ENCODE results near the gene ANKRD65. TPM values are rescaled to one million over a fixed set of nuclear protein-coding genes. Genes with fewer than 3 reads are reported as not detected.
"Not testable (repeated sequence)": the region's sequence is repeated elsewhere in the genome, so short reads cannot be mapped to it uniquely, and the experiment has no call there.

ANKRD65 gene
- total RNA-seq, 1 donor from 2014 or later = 0.64 TPM

DNA sequence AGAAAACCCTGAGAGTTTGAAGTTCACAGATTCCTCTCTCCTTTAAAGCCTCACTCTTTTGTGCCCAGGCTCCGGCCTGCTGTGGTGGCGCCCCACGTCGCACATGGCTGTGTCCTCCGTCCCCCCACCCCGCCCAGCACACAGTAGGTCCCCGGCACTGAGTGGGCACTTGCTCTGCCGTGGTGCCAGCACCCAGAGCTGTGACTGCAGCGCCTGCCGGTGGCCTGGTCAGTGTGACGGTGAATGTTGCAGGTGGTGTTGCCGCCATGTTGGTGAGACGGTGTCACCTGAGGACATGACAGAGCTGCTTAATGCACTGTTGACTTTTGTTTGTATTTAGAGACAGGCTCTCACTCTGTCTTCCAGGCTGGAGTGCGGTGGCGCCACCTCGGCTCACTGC is 31.8 kb upstream of the ANKRD65 start:
- Histone ChIP-seq H3K9ac (ENCODE audit: low read length) (no peak overlapping the region), H3K9me3 (ENCODE audit: insufficient read depth, low read depth, low read length) (no peaks in the 10 kb centered on the region), H4K20me1 (ENCODE audit: insufficient read depth, low read length) (no peaks in the 10 kb centered on the region), H3K79me2 (ENCODE audit: insufficient read depth, low read length) (no peaks in the 10 kb centered on the region), H3K27me3 (ENCODE audit: insufficient read depth, low read length) (no peaks in the 10 kb centered on the region), H3K27ac (ENCODE audit: low read depth, low read length) (no peak overlapping the region), H3K36me3 (ENCODE audit: insufficient read depth, low read length) (no peaks in the 10 kb centered on the region), H3K4me1 (ENCODE audit: insufficient read depth, low read length) (no peaks in the 10 kb centered on the region), H3K4me3 (ENCODE audit: insufficient read depth, low read depth, low read length) (no peak overlapping the region), H3K4me2 (ENCODE audit: low read length) (no peak overlapping the region), H2AFZ (ENCODE audit: low read depth, low read length) (no peak overlapping the region)
- DNase-seq (ENCODE audit: low read depth) = no peak
- Mint-ChIP-seq H3K27me3 (ENCODE audit: low read depth, unreplicated experiment) (peaks cover 19% of the 10 kb centered on the region), H3K36me3 (ENCODE audit: low read depth, unreplicated experiment) (no peaks in the 10 kb centered on the region), H3K4me1 (ENCODE audit: low read depth, unreplicated experiment) (no peaks in the 10 kb centered on the region), H3K27ac (ENCODE audit: unreplicated experiment) (no peak overlapping the region), H3K9me3 (ENCODE audit: unreplicated experiment) (no peaks in the 10 kb centered on the region), H3K4me3 (ENCODE audit: unreplicated experiment) (no peak overlapping the region)
- no peak for FAIRE-seq
- TF ChIP-seq, protein P1, sequence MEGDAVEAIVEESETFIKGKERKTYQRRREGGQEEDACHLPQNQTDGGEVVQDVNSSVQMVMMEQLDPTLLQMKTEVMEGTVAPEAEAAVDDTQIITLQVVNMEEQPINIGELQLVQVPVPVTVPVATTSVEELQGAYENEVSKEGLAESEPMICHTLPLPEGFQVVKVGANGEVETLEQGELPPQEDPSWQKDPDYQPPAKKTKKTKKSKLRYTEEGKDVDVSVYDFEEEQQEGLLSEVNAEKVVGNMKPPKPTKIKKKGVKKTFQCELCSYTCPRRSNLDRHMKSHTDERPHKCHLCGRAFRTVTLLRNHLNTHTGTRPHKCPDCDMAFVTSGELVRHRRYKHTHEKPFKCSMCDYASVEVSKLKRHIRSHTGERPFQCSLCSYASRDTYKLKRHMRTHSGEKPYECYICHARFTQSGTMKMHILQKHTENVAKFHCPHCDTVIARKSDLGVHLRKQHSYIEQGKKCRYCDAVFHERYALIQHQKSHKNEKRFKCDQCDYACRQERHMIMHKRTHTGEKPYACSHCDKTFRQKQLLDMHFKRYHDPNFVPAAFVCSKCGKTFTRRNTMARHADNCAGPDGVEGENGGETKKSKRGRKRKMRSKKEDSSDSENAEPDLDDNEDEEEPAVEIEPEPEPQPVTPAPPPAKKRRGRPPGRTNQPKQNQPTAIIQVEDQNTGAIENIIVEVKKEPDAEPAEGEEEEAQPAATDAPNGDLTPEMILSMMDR (IDR thresholded peaks at IDR 0.05; ENCODE audit: insufficient read depth, low read depth, low read length) = no peak
- TF ChIP-seq EZH2 (IDR thresholded peaks at IDR 0.05; ENCODE audit: insufficient read depth, low read length) = no peak

DNA sequence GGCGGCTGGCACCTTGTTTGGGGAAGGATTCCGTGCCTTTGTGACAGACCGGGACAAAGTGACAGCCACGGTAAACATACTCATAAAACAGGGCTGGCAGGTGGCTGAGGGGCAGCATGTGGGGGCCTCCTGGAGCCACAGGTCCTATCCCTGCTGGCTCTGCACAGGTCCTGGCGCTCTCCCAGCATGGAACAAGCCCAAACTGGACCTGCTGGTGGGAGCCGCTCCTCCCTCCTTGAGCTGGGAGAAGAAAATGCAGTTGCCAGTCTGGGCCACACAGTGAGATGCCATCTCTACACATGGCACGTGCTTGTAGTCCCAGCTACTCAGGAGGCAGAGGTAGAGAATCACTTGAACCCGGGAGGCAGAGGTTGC is 31.3 kb upstream of the ANKRD65 start:
- peaks cover 19% of the 10 kb centered on the region for H3K27me3 Mint-ChIP-seq (ENCODE audit: low read depth, unreplicated experiment)
- not testable (repeated sequence) for FAIRE-seq; H3K27ac Mint-ChIP-seq (ENCODE audit: unreplicated experiment); H4K20me1 ChIP-seq (ENCODE audit: insufficient read depth, low read length); H3K9me3 Mint-ChIP-seq (ENCODE audit: unreplicated experiment); H3K4me3 Mint-ChIP-seq (ENCODE audit: unreplicated experiment); H3K4me1 ChIP-seq (ENCODE audit: insufficient read depth, low read length); H3K4me2 ChIP-seq (ENCODE audit: low read length); H2AFZ ChIP-seq (ENCODE audit: low read depth, low read length); H3K4me3 ChIP-seq (ENCODE audit: insufficient read depth, low read depth, low read length); H3K4me1 Mint-ChIP-seq (ENCODE audit: low read depth, unreplicated experiment); H3K9me3 ChIP-seq (ENCODE audit: insufficient read depth, low read depth, low read length); H3K27me3 ChIP-seq (ENCODE audit: insufficient read depth, low read length); DNase-seq (ENCODE audit: low read depth); H3K36me3 ChIP-seq (ENCODE audit: insufficient read depth, low read length); H3K79me2 ChIP-seq (ENCODE audit: insufficient read depth, low read length); H3K27ac ChIP-seq (ENCODE audit: low read depth, low read length); H3K9ac ChIP-seq (ENCODE audit: low read length); H3K36me3 Mint-ChIP-seq (ENCODE audit: low read depth, unreplicated experiment)

DNA sequence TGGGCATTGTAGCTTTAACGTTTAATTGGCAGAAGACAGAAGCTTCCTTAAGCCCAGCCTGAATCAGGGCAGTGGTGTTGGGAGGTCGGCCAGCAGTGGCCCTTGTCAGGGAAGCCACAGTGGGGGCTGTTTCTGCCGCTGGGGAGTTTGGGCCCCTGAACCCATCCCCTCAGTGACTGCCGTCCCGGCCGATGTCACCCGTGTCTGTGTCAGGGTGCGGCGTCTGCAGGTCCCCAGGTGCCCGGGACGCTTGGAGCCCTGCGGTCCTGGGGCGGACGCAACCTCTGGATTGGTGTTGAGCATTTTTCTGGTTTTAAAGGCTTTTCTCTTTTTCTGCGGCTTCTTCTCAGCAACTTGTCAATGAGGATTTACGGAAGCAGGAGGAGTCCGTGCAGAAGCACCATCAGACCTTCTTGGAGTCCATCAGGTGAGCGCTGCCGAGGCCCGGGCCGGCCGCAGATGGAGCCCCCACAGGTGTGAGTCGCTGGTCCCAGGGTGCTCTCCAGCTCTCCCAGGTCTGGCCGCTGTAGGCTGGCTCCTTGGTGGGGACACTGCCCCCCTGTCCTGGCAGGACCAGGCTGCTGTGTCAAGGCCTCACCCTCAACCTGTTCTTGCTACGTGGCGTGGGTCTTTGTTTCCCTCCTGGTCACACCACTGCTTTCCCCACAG is 30.8 kb upstream of the ANKRD65 start:
- H3K79me2 ChIP-seq (ENCODE audit: insufficient read depth, low read length) = no peaks in the 10 kb centered on the region
- Mint-ChIP-seq H3K27ac (ENCODE audit: unreplicated experiment) (no peak overlapping the region), H3K36me3 (ENCODE audit: low read depth, unreplicated experiment) (no peaks in the 10 kb centered on the region), H3K9me3 (ENCODE audit: unreplicated experiment) (no peaks in the 10 kb centered on the region), H3K27me3 (ENCODE audit: low read depth, unreplicated experiment) (peaks cover 19% of the 10 kb centered on the region), H3K4me1 (ENCODE audit: low read depth, unreplicated experiment) (no peaks in the 10 kb centered on the region), H3K4me3 (ENCODE audit: unreplicated experiment) (no peak overlapping the region)
- no peak overlapping the region for H3K4me2 ChIP-seq (ENCODE audit: low read length)
- H3K27me3 ChIP-seq (ENCODE audit: insufficient read depth, low read length) = no peaks in the 10 kb centered on the region
- TF ChIP-seq, protein P1 (IDR thresholded peaks at IDR 0.05; ENCODE audit: insufficient read depth, low read depth, low read length) = no peak
- no peak for TF ChIP-seq EZH2 (IDR thresholded peaks at IDR 0.05; ENCODE audit: insufficient read depth, low read length)
- DNase-seq (ENCODE audit: low read depth) (no peak), FAIRE-seq (no peak)
- H3K4me3 ChIP-seq (ENCODE audit: insufficient read depth, low read depth, low read length) = no peak overlapping the region
- H3K4me1 ChIP-seq (ENCODE audit: insufficient read depth, low read length) = no peaks in the 10 kb centered on the region
- H3K9ac ChIP-seq (ENCODE audit: low read length) = no peak overlapping the region
- H3K9me3 ChIP-seq (ENCODE audit: insufficient read depth, low read depth, low read length) = no peaks in the 10 kb centered on the region
- H3K36me3 ChIP-seq (ENCODE audit: insufficient read depth, low read length) = no peaks in the 10 kb centered on the region
- H4K20me1 ChIP-seq (ENCODE audit: insufficient read depth, low read length) = no peaks in the 10 kb centered on the region
- H3K27ac ChIP-seq (ENCODE audit: low read depth, low read length) = no peak overlapping the region
- no peak overlapping the region for H2AFZ ChIP-seq (ENCODE audit: low read depth, low read length)

DNA sequence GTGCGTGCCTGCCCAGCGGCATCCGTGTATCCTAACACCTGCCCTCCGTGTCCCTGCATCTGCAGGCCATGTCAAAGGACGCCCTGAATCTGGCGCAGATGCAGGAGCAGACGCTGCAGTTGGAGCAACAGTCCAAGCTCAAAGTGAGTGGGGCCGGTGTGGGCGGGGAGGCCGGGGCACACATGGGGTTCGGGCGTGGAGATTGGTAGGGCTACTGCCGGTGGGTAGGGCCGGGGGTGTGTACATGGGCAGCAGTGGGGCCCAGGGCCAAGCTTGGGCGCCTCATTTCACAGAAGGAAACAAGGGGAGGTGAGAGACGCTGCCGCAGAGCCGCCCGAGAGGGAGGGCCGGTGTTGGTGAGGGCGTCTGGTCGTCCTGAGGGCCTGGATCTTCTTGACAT is 29.5 kb upstream of the ANKRD65 start:
- H3K27me3 Mint-ChIP-seq (ENCODE audit: low read depth, unreplicated experiment) = peaks cover 19% of the 10 kb centered on the region
- not testable (repeated sequence) for H3K9me3 Mint-ChIP-seq (ENCODE audit: unreplicated experiment); H3K36me3 Mint-ChIP-seq (ENCODE audit: low read depth, unreplicated experiment); H3K4me1 Mint-ChIP-seq (ENCODE audit: low read depth, unreplicated experiment); H3K36me3 ChIP-seq (ENCODE audit: insufficient read depth, low read length); H4K20me1 ChIP-seq (ENCODE audit: insufficient read depth, low read length); H3K4me3 Mint-ChIP-seq (ENCODE audit: unreplicated experiment); H2AFZ ChIP-seq (ENCODE audit: low read depth, low read length); DNase-seq (ENCODE audit: low read depth); H3K9me3 ChIP-seq (ENCODE audit: insufficient read depth, low read depth, low read length); H3K4me3 ChIP-seq (ENCODE audit: insufficient read depth, low read depth, low read length); H3K79me2 ChIP-seq (ENCODE audit: insufficient read depth, low read length); H3K27me3 ChIP-seq (ENCODE audit: insufficient read depth, low read length); H3K4me1 ChIP-seq (ENCODE audit: insufficient read depth, low read length); H3K9ac ChIP-seq (ENCODE audit: low read length); H3K27ac ChIP-seq (ENCODE audit: low read depth, low read length); FAIRE-seq; H3K27ac Mint-ChIP-seq (ENCODE audit: unreplicated experiment); H3K4me2 ChIP-seq (ENCODE audit: low read length)

Measured in astrocyte (in vitro differentiated cells and primary cell).